H7 (cell line): ENCODE data around the gene GARS1. TPM values are rescaled to one million over a fixed set of nuclear protein-coding genes. Genes with fewer than 3 reads are reported as not detected.

Experiments used
- total RNA-seq: library from RNA; depleted of rRNA; stranded (reverse); fragments of >200 nt; shearing (Covaris generic); gene quantifications from 2 replicates; pipeline ENCODE4 v1.2.3, GENCODE V29; 2014; rRNA removed

Gene GARS1
- total RNA-seq, 1 experiment from 2014 or later: 216 TPM

Other genes starting within 250 kb of the GARS1 start
- 11.9 and 13.5 TPM in 2 replicates for gene NOD1, start 116.1 kb upstream of the GARS1 start, total RNA-seq
- gene GGCT, start 90.0 kb upstream of the GARS1 start, total RNA-seq: 69.3 and 99.4 TPM in 2 replicates
- not detected in 2 replicates for gene CRHR2, start 87.6 kb downstream of the GARS1 start, total RNA-seq
- 1.0 and 3.9 TPM in 2 replicates for gene INMT, start 157.3 kb downstream of the GARS1 start, total RNA-seq
- 1.4 and 2.0 TPM in 2 replicates for gene MINDY4, start 176.5 kb downstream of the GARS1 start, total RNA-seq